Measurements from ENCODE around the gene SLC27A5.
A peak's percentile ranks its signal among the peaks of the same experiment; 100 is the strongest.

DNA sequence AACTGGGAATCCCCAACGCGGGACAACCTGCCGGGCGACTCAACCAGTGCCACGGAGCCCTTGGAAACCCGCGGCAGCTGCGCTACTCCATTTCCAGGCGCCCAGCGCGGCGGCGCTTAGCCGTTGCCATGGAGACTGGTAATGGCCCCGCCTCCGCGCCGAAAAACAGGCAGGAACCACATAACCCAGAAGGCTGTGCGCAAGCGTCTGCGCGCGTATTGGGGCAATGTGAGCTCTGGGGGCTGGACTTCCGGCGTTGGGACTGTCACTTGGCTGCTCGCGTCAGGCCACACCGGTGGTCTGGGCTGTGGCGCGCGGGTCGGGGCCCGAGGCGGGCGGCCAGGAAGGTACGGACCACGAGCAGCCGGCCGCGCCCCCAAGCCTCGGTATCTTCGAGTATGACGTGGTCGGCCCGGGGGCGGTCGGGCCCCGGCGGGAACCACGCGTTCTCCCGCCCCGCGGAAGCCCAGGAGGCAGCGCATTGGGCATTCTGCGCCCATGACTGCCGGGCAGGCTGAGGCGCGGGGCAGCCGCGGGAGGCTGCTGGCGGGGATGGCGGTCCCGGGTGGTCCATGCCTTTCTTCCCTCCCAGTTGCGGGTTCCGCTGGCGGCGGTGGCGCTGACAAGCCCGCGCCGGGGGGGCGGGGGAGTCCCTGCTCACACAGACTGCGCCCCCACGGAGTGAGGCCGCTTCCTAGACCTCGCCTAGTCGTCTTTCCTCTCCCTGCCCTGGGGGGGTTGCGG lies 60.3 kb downstream of the SLC27A5 start, which contains the start of gene ZNF324B:
- TF ChIP-seq, protein P1, sequence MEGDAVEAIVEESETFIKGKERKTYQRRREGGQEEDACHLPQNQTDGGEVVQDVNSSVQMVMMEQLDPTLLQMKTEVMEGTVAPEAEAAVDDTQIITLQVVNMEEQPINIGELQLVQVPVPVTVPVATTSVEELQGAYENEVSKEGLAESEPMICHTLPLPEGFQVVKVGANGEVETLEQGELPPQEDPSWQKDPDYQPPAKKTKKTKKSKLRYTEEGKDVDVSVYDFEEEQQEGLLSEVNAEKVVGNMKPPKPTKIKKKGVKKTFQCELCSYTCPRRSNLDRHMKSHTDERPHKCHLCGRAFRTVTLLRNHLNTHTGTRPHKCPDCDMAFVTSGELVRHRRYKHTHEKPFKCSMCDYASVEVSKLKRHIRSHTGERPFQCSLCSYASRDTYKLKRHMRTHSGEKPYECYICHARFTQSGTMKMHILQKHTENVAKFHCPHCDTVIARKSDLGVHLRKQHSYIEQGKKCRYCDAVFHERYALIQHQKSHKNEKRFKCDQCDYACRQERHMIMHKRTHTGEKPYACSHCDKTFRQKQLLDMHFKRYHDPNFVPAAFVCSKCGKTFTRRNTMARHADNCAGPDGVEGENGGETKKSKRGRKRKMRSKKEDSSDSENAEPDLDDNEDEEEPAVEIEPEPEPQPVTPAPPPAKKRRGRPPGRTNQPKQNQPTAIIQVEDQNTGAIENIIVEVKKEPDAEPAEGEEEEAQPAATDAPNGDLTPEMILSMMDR (IDR thresholded peaks at IDR 0.05) = peak in 1 of 6 experiments; percentile 4
- peak in 1 of 2 donors; percentile 70 for TF ChIP-seq POLR2A (IDR thresholded peaks at IDR 0.05)
